T-helper 1 cell treated with Interleukin-12 subunit alpha and Interleukin-12 subunit beta and Interleukin-4 antibody, amounts not matched to agents 30 μg/mL and 1 μg/mL, for 36 hours (primary cell): ENCODE measurements around the gene LMBRD2.

Source experiments
- H3K27ac Mint-ChIP-seq: one replicate; pipeline ENCODE4 v1.8.0; 2021; ENCODE audit warnings: mild to moderate bottlenecking, mixed read lengths
- H3K27me3 Mint-ChIP-seq: one replicate; pipeline ENCODE4 v1.8.0; 2021; ENCODE audit warnings: low read depth, mixed read lengths
- H3K36me3 Mint-ChIP-seq: one replicate; pipeline ENCODE4 v1.8.0; 2021; ENCODE audit warnings: low read depth, mixed read lengths
- H3K4me1 Mint-ChIP-seq: one replicate; pipeline ENCODE4 v1.8.0; 2021; ENCODE audit warnings: low read depth, mixed read lengths
- H3K4me3 Mint-ChIP-seq: one replicate; pipeline ENCODE4 v1.8.0; 2021; ENCODE audit warnings: mild to moderate bottlenecking, moderate library complexity, mixed read lengths
- H3K9me3 Mint-ChIP-seq: one replicate; pipeline ENCODE4 v1.8.0; 2021; ENCODE audit warnings: mixed read lengths

The LMBRD2 gene

DNA sequence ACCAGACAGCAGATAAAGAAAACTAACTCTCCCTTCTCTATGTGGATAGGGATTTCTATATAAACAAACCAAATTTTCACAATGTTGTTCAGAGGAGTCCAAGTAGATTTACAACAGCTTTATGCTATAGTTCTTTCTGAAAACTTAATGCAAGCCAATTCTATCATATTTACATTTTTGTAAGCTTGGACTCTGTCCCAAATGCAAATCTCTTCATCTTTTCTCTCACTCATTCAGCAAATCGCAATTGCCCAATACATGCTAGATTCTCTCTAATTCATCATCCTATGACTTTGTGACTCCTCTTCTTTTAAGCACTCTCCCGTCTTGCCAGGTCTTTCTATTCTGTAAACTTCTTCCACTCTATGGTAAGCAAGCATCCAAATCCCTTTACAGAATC, 45.9 kb downstream of the LMBRD2 start:
- Mint-ChIP-seq H3K4me1 (no peaks in the 10 kb centered on the region), H3K4me3 (no peak overlapping the region)

DNA sequence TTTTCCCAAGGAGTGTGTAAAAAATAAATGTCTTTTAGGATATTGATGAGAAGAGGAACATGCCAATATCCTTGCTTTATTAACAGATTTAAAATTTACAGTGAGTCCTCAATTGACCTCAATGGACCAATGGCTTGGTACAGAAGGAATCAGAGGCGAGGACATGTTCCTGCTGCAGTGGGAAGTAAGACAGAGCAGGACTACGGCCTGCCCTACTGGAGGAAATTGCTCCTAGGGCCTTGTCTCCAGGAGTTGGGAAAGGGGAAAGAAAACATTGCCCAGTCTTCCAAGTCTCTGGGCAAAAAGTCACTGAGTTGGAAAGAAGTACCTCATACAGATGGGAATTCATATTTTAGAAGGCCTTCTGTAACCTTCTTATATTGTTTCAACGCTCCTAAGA, 51.9 kb downstream of the LMBRD2 start:
- Mint-ChIP-seq H3K36me3 (peaks cover 6% of the 10 kb centered on the region), H3K27ac (no peak overlapping the region), H3K4me1 (no peaks in the 10 kb centered on the region), H3K27me3 (no peaks in the 10 kb centered on the region), H3K9me3 (no peaks in the 10 kb centered on the region), H3K4me3 (no peak overlapping the region)

More for the DNA sequence above, 45.9 kb downstream of the LMBRD2 start:
- Mint-ChIP-seq H3K36me3 (peaks cover 35% of the 10 kb centered on the region), H3K9me3 (no peaks in the 10 kb centered on the region), H3K27ac (no peak overlapping the region), H3K27me3 (no peaks in the 10 kb centered on the region)

DNA sequence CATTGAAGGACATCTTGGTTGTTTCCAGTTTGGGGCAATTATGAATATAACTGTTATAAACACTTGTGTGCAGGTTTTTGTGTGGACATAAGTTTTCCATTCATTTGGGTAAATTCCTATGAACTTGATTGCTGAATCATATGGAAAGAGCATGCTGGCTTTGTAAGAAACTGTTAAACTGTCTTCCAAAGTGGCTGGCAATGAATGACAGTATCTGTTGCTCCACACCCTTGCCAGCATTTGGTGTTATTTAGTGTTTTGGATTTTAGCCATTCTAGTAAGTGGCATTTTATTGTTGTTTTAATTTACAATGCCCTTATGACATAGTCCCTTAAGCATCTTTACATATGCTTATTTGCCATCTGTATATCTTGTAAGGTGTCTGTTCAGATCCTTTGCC, 55.2 kb downstream of the LMBRD2 start:
- Mint-ChIP-seq H3K4me3 (no peak overlapping the region), H3K27me3 (no peaks in the 10 kb centered on the region), H3K9me3 (no peaks in the 10 kb centered on the region), H3K4me1 (no peaks in the 10 kb centered on the region), H3K27ac (no peak overlapping the region), H3K36me3 (no peaks in the 10 kb centered on the region)

DNA sequence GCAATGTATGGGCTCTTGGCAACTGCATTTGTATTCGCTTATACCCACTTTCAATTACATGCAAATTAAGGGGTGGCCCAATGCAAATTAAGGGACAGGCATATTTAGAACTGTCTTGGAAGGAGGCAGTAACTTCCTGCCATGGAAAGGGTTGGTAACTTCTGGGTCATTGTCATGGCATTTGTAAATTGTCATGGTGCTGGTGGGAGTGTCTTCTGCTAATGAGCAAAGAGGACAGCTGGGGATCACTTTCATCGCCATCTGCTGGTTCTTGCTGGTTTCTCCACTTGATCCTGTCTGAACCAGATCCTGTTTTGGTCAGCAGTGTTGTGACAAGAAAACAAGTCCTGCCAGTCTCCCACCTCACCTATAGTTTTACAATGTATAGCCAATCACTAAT, 61.7 kb downstream of the LMBRD2 start:
- Mint-ChIP-seq H3K27ac (no peak overlapping the region), H3K9me3 (no peaks in the 10 kb centered on the region), H3K4me3 (no peak overlapping the region)

DNA sequence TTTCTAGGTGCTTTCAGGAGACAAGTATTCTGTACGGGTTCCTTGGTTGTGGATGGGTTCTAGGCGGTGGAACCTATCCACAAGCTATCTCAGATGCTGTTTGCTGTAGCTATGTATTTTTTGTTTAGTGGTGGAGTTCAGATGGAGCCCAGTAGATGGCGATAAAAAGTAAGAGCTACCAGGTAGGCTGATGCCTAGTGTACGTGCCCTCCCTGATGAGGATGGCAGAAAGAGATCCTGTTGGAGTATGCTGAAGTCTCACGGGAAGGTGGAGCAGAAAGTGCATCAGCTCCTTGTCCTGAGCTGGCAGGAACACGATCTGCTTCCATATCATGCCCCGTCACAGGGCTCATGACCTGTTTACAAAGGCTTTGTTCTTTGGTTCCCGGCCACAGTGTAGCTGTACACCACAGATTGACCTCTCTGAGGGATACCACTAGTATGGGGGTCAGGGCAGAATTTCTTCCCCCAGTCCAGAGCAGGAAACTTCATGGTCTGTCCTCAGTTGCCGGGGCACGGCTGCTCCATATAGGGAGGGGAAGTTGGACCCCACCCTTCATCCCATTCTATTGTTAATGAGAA, 72.4 kb downstream of the LMBRD2 start:
- no peak overlapping the region for H3K4me3 Mint-ChIP-seq
- H3K9me3 Mint-ChIP-seq = no peaks in the 10 kb centered on the region

More for the DNA sequence above, 61.7 kb downstream of the LMBRD2 start:
- no peaks in the 10 kb centered on the region for H3K36me3 Mint-ChIP-seq
- no peaks in the 10 kb centered on the region for H3K4me1 Mint-ChIP-seq
- peaks cover 15% of the 10 kb centered on the region for H3K27me3 Mint-ChIP-seq

DNA sequence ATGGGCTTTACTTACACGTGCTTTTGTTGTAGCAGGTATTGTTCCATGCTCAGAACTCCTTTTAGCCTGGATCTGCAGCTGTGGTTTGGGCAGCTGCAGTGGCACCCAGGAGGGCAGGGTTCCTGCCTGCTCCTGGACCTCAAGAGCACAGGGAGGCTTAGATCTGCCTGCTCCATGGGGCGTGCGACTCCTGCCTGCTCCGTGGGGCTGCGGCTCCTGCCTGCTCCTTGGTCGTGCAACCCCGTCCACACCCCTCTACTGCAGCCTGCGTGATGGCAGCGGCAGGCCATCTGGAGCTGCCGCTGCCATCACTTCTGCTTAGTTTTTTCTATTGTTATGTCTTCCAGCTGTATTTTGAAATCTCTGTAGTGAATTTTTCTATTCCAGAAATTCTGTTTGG, 73.3 kb downstream of the LMBRD2 start:
- Mint-ChIP-seq H3K9me3 (no peaks in the 10 kb centered on the region), H3K27ac (no peak overlapping the region), H3K4me3 (no peak overlapping the region), H3K27me3 (peaks cover 49% of the 10 kb centered on the region), H3K4me1 (peaks cover 1% of the 10 kb centered on the region), H3K36me3 (no peaks in the 10 kb centered on the region)

More for the DNA sequence above, 72.4 kb downstream of the LMBRD2 start:
- H3K27me3 Mint-ChIP-seq = peaks cover 54% of the 10 kb centered on the region
- no peak overlapping the region for H3K27ac Mint-ChIP-seq
- no peaks in the 10 kb centered on the region for H3K36me3 Mint-ChIP-seq
- no peaks in the 10 kb centered on the region for H3K4me1 Mint-ChIP-seq

DNA sequence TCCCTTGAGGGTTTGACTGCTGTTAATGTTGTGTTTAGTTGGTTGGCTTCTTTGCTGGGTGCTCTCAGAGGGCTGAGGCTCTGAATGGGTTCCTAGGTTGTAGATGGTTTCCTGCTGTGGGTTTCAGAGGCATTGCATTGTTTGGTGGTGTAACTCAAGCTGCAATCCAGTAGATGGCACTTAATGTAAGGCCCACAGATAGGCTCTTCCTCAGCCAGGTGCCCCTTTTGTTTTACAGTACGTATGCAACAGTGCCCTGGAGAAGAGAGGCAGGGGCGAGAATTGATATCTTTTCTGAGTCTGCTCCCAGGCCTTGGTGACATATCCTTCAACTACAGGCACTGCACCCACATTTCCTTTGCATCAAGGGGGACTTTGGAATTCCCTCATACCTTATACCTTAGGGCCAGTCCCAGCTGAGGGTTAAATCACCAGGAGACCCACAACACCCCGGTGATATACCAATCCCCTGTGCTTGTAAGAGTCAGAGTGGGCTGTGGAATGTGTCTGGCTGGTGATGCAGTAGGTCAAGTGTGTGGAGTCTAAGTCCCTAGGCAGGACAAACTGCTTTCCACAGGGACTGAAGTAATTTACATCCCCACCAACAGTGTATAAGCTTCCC, 78.0 kb downstream of the LMBRD2 start:
- no peak overlapping the region for H3K27ac Mint-ChIP-seq
- H3K4me3 Mint-ChIP-seq = no peak overlapping the region
- no peaks in the 10 kb centered on the region for H3K9me3 Mint-ChIP-seq
- H3K27me3 Mint-ChIP-seq = peaks cover 39% of the 10 kb centered on the region
- H3K36me3 Mint-ChIP-seq = no peaks in the 10 kb centered on the region
- peaks cover 9% of the 10 kb centered on the region for H3K4me1 Mint-ChIP-seq

DNA sequence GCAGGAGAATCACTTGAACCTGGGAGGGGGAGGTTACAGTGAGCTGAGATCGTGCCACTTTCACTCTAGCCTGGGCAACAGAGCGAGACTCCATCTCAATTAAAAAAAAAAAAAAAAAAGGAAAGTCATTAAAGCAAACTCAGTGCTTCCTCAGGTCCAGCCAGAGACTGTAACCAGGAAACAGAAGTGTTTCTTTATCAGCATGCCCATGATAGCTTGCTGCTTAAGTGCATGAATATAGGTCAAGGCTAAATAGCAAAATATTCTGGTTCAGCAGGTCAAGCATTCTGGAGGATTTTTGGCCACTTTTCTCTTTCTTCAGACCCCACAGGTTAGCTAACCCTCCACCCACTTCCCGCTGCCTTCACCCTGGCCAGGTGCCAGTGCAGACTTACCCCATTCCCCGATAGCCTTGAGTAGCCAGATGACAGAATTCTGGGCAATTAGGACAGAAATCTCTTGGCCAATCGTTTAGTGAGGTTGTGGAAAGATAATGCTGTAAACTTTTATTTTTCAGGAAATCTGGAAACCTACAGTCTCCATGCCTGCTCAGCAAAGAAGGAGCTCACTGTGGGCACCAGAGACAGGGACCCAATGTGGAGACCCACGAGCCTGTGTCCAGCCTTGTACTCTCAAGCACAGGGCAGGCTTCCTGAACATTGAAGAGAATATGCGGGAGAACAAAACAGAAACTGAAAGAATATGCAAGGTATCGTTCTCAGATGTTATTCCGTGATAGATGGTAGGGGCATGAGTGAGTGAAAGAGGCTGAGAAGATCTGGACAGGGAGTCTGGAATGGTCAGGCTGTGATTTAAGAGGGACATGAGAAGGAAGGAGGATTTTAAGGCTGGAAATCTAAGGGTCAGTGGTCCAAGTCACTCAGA, 80.8 kb downstream of the LMBRD2 start:
- peaks cover 9% of the 10 kb centered on the region for H3K4me1 Mint-ChIP-seq
- H3K9me3 Mint-ChIP-seq = no peaks in the 10 kb centered on the region
- peaks cover 42% of the 10 kb centered on the region for H3K27me3 Mint-ChIP-seq
- H3K4me3 Mint-ChIP-seq = peak overlapping the region; percentile 70
- no peaks in the 10 kb centered on the region for H3K36me3 Mint-ChIP-seq
- H3K27ac Mint-ChIP-seq = peak overlapping the region; percentile 2

DNA sequence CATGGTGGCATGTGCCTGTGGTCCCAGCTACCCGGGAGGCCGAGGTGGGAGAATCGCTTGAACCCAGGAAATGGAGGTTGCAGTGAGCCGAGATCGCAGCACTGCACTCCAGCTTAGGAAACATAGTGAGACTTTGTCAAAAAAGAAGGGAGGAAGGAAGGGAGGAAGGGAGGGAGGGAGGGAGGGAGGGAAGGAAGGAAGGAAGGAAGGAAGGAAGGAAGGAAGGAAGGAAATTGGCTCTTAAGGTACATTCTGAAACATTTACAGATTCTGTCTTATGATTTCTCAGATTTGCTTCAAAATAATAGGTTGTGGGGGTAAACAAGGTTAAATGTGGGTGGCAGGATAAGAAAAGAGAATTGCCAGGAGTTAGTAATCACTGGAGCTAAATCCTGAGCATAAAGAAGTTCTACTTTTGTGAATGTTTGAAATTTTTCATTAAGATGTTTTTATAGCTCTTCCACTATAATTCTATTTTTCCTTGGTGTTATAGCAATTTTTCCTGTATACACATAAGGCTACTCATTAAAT, 82.9 kb downstream of the LMBRD2 start:
- Mint-ChIP-seq H3K36me3 (no peaks in the 10 kb centered on the region), H3K27ac (no peak overlapping the region), H3K4me3 (no peak overlapping the region), H3K4me1 (peaks cover 9% of the 10 kb centered on the region), H3K27me3 (peaks cover 41% of the 10 kb centered on the region), H3K9me3 (no peaks in the 10 kb centered on the region)

DNA sequence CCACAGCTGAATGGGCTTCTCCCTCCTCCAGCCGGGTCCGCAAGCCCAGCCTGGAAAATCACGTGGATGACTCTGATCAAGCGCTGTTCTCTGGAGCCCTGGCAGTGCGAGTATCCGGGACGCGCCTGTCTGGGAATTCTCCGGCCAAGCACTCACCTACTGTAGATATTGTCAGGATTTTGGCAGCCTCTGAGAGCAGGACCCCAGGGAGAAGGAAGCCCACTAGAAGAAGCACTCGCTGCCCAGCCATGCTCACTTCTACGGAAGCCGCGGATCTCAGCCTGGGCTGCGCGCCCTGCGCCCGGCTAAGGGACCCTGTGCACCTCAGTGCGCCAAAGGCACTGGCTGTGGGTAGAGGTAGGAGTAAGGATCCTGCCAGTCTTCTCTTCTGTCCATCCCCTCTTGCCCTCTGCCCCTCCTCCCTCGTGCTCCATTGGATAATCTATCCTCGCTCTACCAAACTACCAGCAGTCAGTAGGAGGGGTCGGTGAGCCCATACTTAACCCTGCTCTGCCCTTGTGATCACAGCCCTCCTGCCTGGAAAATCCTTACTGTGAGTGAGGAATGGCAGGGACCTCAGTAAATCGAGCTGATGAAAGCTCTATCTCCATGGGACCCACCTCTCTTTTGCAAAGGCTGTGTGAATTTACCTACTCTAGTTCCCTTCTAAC, 85.0 kb downstream of the LMBRD2 start, which contains the start of gene UGT3A2:
UGT3A2 (minus strand) TSS at position 343 of the 671 bp plus-strand sequence; CDS start at position 250, 93 bp downstream.
- Mint-ChIP-seq H3K27me3 (peaks cover 35% of the 10 kb centered on the region), H3K4me3 (no peak within 1 kb of the TSS), H3K27ac (no peak within 1 kb of the TSS), H3K4me1 (peaks cover 7% of the 10 kb centered on the region), H3K9me3 (no peaks in the 10 kb centered on the region), H3K36me3 (no peaks in the 10 kb centered on the region)

DNA sequence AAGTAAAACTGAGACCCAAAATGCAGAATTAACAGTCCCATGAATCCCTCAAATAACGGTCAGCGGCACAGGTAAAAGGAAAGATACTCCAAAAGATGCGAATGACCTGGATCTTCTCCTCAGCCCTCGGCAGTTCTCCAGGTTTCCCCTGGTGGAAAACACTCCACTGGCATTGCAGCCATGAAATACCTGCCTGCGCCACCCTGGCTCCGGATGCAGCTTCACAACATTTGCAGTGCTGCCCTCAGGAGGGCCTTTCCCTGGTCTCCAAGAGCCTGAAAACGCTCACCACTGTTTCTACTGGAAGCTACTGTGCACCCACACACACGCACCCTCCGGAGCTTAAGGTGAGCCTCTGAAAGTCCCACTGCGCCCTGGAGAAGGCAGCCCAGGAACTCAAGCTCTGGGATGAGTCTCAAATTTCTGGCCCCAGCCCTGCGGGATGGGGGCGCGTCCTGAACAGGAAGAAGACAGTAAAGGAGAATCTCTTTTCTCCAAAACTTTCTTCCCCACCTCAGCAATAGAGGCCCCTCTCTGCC, 85.6 kb downstream of the LMBRD2 start:
- no peaks in the 10 kb centered on the region for H3K9me3 Mint-ChIP-seq
- no peaks in the 10 kb centered on the region for H3K36me3 Mint-ChIP-seq
- peaks cover 35% of the 10 kb centered on the region for H3K27me3 Mint-ChIP-seq
- H3K4me1 Mint-ChIP-seq = peaks cover 3% of the 10 kb centered on the region
- H3K4me3 Mint-ChIP-seq = no peak overlapping the region
- no peak overlapping the region for H3K27ac Mint-ChIP-seq

DNA sequence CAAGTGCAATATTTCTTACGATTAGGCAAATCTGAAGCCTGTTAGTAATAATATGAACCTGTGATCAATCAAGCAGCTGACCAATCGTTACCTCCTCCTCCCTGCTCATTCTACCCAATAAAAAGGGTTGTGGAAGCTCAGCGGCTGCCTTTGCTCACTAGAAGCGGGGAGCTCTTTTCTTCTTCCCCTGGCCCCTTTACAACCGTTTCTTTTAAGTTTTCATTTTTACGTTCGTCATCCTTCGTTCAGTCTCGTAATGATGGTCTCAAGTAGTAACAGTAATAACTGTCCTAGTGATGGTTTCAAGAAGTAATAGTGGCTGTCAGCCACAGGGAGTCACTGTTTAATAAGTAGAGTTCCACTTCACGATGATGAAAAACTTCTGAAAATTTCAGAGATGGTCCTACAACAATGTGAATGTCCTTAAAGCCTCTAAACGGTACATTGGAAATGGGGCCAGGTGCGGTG, 91.2 kb downstream of the LMBRD2 start:
- no peaks in the 10 kb centered on the region for H3K4me1 Mint-ChIP-seq
- H3K27me3 Mint-ChIP-seq = peaks cover 23% of the 10 kb centered on the region
- no peaks in the 10 kb centered on the region for H3K9me3 Mint-ChIP-seq
- H3K36me3 Mint-ChIP-seq = no peaks in the 10 kb centered on the region
- no peak overlapping the region for H3K4me3 Mint-ChIP-seq
- H3K27ac Mint-ChIP-seq = no peak overlapping the region

DNA sequence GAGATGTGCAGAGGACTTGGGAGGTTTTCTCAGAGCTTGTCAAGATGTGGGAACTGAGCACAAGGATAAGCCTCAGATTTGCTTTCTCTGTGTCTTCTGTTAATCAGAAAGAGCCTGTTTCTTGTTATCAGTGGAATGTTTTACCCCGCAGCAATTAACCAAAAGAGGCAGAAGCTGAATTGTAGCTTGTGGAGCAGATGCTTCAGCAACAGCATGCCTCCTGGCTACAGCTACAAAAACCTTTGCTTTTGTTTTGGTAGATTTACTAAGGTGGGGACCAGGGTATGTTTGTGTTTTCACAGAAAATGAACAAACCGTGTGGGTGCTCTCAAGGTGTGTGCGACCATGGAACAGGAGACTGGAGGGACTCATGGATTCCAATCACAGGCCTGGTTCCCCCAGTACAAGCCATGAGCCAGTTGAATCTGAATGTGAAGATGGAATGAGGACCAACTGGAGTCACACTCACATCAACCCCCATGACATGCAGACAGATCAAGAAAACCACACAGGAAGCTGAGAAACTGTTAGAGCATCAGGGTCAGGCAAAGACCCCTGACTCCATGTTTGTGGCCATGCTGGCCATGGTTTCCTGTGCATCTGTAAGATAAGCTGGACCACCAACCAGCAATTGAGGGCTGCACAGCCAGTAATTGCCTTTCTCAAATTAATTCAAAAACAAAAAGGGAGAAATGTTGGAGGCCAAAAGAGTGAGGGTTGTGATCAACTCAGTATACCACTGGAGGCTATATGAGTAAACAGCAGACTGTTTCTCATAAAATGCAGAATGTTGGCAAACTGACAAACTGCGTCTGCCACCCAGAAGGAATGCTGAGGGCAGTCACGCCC, 91.9 kb downstream of the LMBRD2 start:
- Mint-ChIP-seq H3K9me3 (no peaks in the 10 kb centered on the region), H3K4me1 (no peaks in the 10 kb centered on the region), H3K36me3 (no peaks in the 10 kb centered on the region), H3K27ac (no peak overlapping the region), H3K4me3 (no peak overlapping the region), H3K27me3 (peaks cover 17% of the 10 kb centered on the region)
